Body of pancreas (tissue), 4 donors: ENCODE measurements around the gene PPP1CA. TPM values are rescaled to one million over a fixed set of nuclear protein-coding genes. Genes with fewer than 3 reads are reported as not detected.

ENCODE experiments used
- ATAC-seq: fragments of 150-250 bp; one replicate; pipeline ENCODE4 v1.9.1; 2016
- DNase-seq, 4 donors: peaks; one replicate each; pipeline ENCODE4 v3.0.0-alpha.2; 2019
- H3K27ac ChIP-seq, 4 donors: fragments of 200-600 bp; sonication (generic); 1 replicate in 3 of 4; 2 replicates in 1 of 4; pipeline versions ENCODE4 v1.5.1 to v1.6.1; 2016 to 2019; ENCODE audit warnings: mild to moderate bottlenecking in 1 of 4, mixed read lengths in 1 of 4, moderate library complexity in 1 of 4
- H3K27me3 ChIP-seq, 2 donors: fragments of 200-600 bp; sonication (generic); one replicate each; pipeline ENCODE4 v1.6.0; 2016; ENCODE audit warnings: mild to moderate bottlenecking in 1 of 2
- H3K36me3 ChIP-seq, 2 donors: fragments of 200-600 bp; sonication (generic); replicated peaks in 1 of 2; 2 replicates each; pipeline ENCODE4 v1.5.1; 2016; ENCODE audit warnings: low read depth in 2 of 2; ENCODE audit not compliant: insufficient read depth in 1 of 2
- H3K4me1 ChIP-seq: fragments of 200-600 bp; sonication (generic); one replicate; pipeline ENCODE4 v1.6.0; 2016
- H3K4me3 ChIP-seq, 2 donors: fragments of 200-600 bp; sonication (generic); 1 replicate in 1 of 2; 2 replicates in 1 of 2; pipeline ENCODE4 v1.5.1; 2016 to 2019
- H3K9me3 ChIP-seq, 3 donors: fragments of 200-600 bp; sonication (generic); 1 replicate in 2 of 3; 2 replicates in 1 of 3; pipeline ENCODE4 v1.5.1; 2016
- POLR2A ChIP-seq, 3 donors: fragments of 450-650 bp; IDR thresholded peaks; one replicate each; pipeline ENCODE4 v1.6.1; 2016; ENCODE audit warnings: antibody characterized with exemption in 3 of 3, mild to moderate bottlenecking in 2 of 3
- WGBS, 2 donors: methylation state at CpG; one replicate each; pipeline ENCODE4 v1.1.5; 2017; 5-methylcytosine and 5-hydroxymethylcytosine counted together
- intact Hi-C: fragments of 100-400 bp; cut with DNase I; formaldehyde crosslinking; loops from one replicate; pipeline ENCODE4 v1.15.1; 2023
- total RNA-seq, 2 donors: library from RNA; depleted of rRNA; stranded (reverse); fragments of >200 nt; gene quantifications; one replicate each; pipeline ENCODE4 v1.1.0, GENCODE V29; 2016
- TF ChIP-seq, protein P1 (sequence below), 7 experiments: fragments of 450-650 bp in 4 of 7; fragments of 200-600 bp in 3 of 7; sonication (generic) in 3 of 7; IDR thresholded peaks; one replicate each; pipeline ENCODE4 v1.5.1; 2016 to 2019; ENCODE audit warnings: antibody characterized with exemption in 7 of 7

Gene PPP1CA
- total RNA-seq, 2 donors from 2014 or later: 81.1 to 104 TPM

DNA sequence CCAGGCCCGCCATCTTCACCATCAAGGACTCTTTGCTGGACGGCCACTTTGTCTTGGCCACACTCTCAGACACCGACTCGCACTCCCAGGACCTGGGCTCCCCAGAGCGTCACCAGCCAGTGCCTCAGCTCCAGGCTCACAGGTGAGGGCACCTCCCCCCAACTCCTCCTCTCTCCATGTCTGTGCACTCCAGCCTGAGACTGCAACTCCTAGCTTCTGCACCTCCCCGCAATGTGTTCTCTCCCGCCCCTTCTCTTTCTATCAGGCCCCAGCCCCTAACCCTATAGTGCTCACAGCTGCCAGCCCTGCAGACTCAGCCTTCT is 5.4 kb downstream of the PPP1CA start:
- no peak for ATAC-seq
- Histone ChIP-seq H3K4me3 (no peak overlapping the region), H3K27ac (no peak overlapping the region), H3K9me3 (no peaks in the 10 kb centered on the region), H3K4me1 (peaks cover 36% of the 10 kb centered on the region), H3K36me3 (peaks cover 8 to 13% of the 10 kb centered on the region in 2 donors), H3K27me3 (no peaks in the 10 kb centered on the region)
- no peak for DNase-seq
- intact Hi-C loops: no loop called here
- no peak for TF ChIP-seq POLR2A (IDR thresholded peaks at IDR 0.05)
- TF ChIP-seq, protein P1, sequence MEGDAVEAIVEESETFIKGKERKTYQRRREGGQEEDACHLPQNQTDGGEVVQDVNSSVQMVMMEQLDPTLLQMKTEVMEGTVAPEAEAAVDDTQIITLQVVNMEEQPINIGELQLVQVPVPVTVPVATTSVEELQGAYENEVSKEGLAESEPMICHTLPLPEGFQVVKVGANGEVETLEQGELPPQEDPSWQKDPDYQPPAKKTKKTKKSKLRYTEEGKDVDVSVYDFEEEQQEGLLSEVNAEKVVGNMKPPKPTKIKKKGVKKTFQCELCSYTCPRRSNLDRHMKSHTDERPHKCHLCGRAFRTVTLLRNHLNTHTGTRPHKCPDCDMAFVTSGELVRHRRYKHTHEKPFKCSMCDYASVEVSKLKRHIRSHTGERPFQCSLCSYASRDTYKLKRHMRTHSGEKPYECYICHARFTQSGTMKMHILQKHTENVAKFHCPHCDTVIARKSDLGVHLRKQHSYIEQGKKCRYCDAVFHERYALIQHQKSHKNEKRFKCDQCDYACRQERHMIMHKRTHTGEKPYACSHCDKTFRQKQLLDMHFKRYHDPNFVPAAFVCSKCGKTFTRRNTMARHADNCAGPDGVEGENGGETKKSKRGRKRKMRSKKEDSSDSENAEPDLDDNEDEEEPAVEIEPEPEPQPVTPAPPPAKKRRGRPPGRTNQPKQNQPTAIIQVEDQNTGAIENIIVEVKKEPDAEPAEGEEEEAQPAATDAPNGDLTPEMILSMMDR (IDR thresholded peaks at IDR 0.05): no peak
- WGBS, 2 donors: 92 to 98% methylated on average over 6 to 7 of the region's 7 CpGs

- Histone ChIP-seq H3K36me3 (peaks cover 8 to 13% of the 10 kb centered on the region in 2 donors), H3K4me1 (peaks cover 36% of the 10 kb centered on the region), H3K27ac (no peak overlapping the region), H3K27me3 (no peaks in the 10 kb centered on the region), H3K9me3 (no peaks in the 10 kb centered on the region), H3K4me3 (no peak overlapping the region)
- no peak for ATAC-seq
- WGBS, 2 donors: 92 to 93% methylated on average over 9 to 18 of the region's 19 CpGs
- intact Hi-C loops: no loop called here
- TF ChIP-seq, protein P1 (IDR thresholded peaks at IDR 0.05): no peak
- DNase-seq: no peak
Measured at GRCh38 chr11:67395555-67396258, 6.0 kb downstream of the PPP1CA start.

DNA sequence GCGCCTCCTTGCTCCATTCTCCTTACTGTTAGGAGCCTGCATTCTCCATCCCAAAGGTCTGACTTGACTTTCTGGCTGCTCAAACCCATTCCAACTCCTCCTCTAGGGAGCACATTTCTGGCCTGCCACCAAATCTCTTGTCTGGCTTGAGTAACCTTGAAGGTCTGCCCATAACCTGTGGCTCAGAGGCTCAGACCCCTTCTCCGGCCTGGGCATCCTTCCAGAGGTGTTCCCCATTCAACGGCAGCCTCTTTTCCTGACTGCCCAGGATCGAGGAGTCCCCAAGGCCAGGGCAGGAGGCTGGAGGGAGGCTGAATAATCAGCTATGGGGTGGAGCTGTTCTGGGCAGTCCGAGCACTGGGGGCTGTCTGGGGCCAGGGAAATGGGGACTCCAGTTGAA is 7.7 kb downstream of the PPP1CA start:
- intact Hi-C loops: no loop called here

DNA sequence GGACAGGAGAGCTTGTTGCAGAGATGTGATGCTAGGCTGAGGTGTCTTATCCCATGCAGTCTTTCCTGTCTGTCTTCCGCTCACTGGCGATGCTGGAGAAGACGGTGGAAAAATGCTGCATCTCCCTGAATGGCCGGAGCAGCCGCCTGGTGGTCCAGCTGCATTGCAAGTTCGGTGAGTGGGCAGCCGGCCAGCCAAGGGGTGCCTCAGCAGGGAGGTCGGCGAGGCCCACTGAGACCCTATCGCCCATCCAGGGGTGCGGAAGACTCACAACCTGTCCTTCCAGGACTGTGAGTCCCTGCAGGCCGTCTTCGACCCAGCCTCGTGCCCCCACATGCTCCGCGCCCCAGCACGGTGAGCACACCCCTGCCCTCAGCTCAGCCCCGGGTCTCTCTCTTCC is 8.2 kb downstream of the PPP1CA start:
- Histone ChIP-seq H3K36me3 (peaks cover 8% of the 10 kb centered on the region in 2 donors), H3K27ac (no peak overlapping the region), H3K27me3 (no peaks in the 10 kb centered on the region), H3K4me1 (peaks cover 23% of the 10 kb centered on the region), H3K9me3 (no peaks in the 10 kb centered on the region), H3K4me3 (no peak overlapping the region)
- no peak for DNase-seq
- intact Hi-C loops: no loop called here
- TF ChIP-seq, protein P1 (IDR thresholded peaks at IDR 0.05): no peak
- no peak for TF ChIP-seq POLR2A (IDR thresholded peaks at IDR 0.05)
- no peak for ATAC-seq
- 89 to 90% methylated on average over 5 to 18 of the region's 18 CpGs for WGBS, 2 donors

More for the DNA sequence above, 7.7 kb downstream of the PPP1CA start:
- Histone ChIP-seq H3K4me1 (peaks cover 23% of the 10 kb centered on the region), H3K36me3 (peaks cover 8 to 9% of the 10 kb centered on the region in 2 donors), H3K27me3 (no peaks in the 10 kb centered on the region), H3K27ac (no peak overlapping the region), H3K9me3 (no peaks in the 10 kb centered on the region), H3K4me3 (no peak overlapping the region)
- ATAC-seq: no peak
- 37 to 54% methylated on average over 5 of the region's 5 CpGs for WGBS, 2 donors
- DNase-seq: no peak
- no peak for TF ChIP-seq POLR2A (IDR thresholded peaks at IDR 0.05)
- TF ChIP-seq, protein P1 (IDR thresholded peaks at IDR 0.05): no peak

- Histone ChIP-seq H3K36me3 (no peaks in the 10 kb centered on the region), H3K9me3 (no peaks in the 10 kb centered on the region), H3K4me1 (peaks cover 23% of the 10 kb centered on the region), H3K27ac (peak overlapping the region; percentile 72 to 89 (median 82)), H3K4me3 (peak overlapping the region; percentile 93 to 94), H3K27me3 (no peaks in the 10 kb centered on the region)
- peak; percentile 23 for ATAC-seq
- TF ChIP-seq, protein P1 (IDR thresholded peaks at IDR 0.05): no peak
- TF ChIP-seq POLR2A (IDR thresholded peaks at IDR 0.05): no peak
- intact Hi-C loops: no loop called here
- WGBS, 2 donors: 3 to 10% methylated on average over 20 to 31 of the region's 31 CpGs
- DNase-seq: peak in 2 of 4 donors; percentile 22 to 37
Measured at GRCh38 chr11:67392183-67392715, 9.4 kb downstream of the PPP1CA start.
